Keratinocyte (primary cell): ENCODE data around the gene SYMPK.

Experiments
- CTCF ChIP-seq, 3 experiments: IDR thresholded peaks in 1 of 3; conservative IDR thresholded peaks in 1 of 3; optimal IDR thresholded peaks in 1 of 3; 2 replicates in 2 of 3; 3 replicates in 1 of 3; pipeline versions ENCODE3 to v1.5.1; 2011; ENCODE audit warnings: low read length in 3 of 3, mild to moderate bottlenecking in 3 of 3, moderate library complexity in 2 of 3, control low read depth in 1 of 3, inconsistent platforms in 1 of 3; ENCODE audit not compliant: insufficient read depth in 2 of 3; ENCODE audit errors: extremely low read depth in 1 of 3
- EZH2 ChIP-seq: IDR thresholded peaks from one replicate; pipeline ENCODE4 v1.6.1; 2012; ENCODE audit warnings: inconsistent platforms, mild to moderate bottlenecking, low read length, moderate library complexity

- no peak for TF ChIP-seq CTCF (optimal IDR thresholded peaks at IDR 0.05 in 1 of 3, IDR thresholded peaks at IDR 0.05 in 1 of 3, conservative IDR thresholded peaks at IDR 0.05 in 1 of 3; ENCODE audit: extremely low read depth in 1 of 3, insufficient read depth in 2 of 3, low read length in 3 of 3)
- no peak for TF ChIP-seq EZH2
These were observed 80.7 kb downstream of the SYMPK start, which contains the start of gene DMPK for GRCh38 chr19:45782162-45782691.
